ENCODE measurements around the gene PEX5L. TPM values are rescaled to one million over a fixed set of nuclear protein-coding genes. Genes with fewer than 3 reads are reported as not detected.
A peak's percentile ranks its signal among the peaks of the same experiment; 100 is the strongest.

Gene PEX5L
- polyA plus RNA-seq, 1 of the 3 experiments (the other 2 are of a cell fraction), result not detected

DNA sequence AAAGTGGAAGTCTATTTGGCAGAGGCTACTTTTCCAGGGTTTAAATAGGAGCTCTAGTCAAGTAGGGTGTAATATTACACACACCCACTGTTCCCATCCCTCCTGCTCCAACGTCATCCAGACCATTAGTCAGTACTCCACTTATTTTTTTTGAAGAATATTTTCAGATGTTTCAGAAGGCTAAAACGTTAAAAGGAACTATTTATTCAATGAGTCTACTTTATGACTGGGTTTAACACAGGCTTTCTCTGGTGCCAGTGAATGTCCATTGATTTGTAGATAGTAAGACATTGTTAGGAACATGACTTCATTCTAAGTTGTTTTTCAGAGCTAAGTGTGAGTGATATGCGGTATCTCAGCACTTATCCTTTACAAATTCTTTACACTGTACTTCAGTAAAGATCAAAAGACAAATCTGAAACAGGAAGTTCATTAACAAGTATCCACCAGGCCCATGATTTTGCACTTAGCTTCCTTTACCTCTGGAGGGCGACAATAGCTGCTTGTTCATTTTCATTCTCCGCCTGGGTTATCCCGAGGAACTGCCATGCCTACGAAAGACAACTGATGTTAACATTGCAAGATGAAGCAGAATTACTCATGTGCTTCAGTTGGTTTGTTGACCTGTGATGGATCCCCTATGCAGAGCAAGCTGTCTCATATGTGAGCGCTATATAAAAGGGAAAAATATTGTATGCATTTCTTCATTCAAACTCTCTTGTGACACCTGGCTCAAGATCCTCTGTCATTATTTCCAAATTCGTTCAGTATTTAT lies 225.2 kb downstream of the PEX5L start:
- Histone ChIP-seq H3K4me2 (0 out of 2 replicates have a peak overlapping the region, but pooled peaks have one; percentile 14), H2AFZ (ENCODE audit: low read depth) (peak overlapping the region; percentile 82), H3K9me2 (no peaks in the 10 kb centered on the region), H3K4me3 (ENCODE audit: low read depth in 2 of 2, low read length in 1 of 2) (peak overlapping the region in 1 of 2 experiments; percentile 27; a peak in 1 of 4 replicates), H3K27ac (ENCODE audit: low read depth in 2 of 2, low read length in 1 of 2) (peak overlapping the region in 1 of 2 experiments; percentile 86; a peak in 2 of 4 replicates), H4K20me1 (ENCODE audit: insufficient read depth) (no peaks in the 10 kb centered on the region), H3K9ac (peak overlapping the region; percentile 35; the same call in 1 of the 2 replicates), H3K4me1 (ENCODE audit: control insufficient read depth in 1 of 2, insufficient read depth in 2 of 2, low read depth in 1 of 2, low read length in 1 of 2) (no peaks in the 10 kb centered on the region), H3K79me2 (ENCODE audit: insufficient read depth) (no peaks in the 10 kb centered on the region), H3K27me3 (ENCODE audit: insufficient read depth) (no peaks in the 10 kb centered on the region), H3K36me3 (replicated peaks in 1 of 2; ENCODE audit: control insufficient read depth in 1 of 2, insufficient read depth in 2 of 2, low read length in 1 of 2) (no peaks in the 10 kb centered on the region), H3F3A (replicated peaks; ENCODE audit: insufficient read depth) (peaks cover 14% of the 10 kb centered on the region), H3K9me3 (no peaks in the 10 kb centered on the region)
- DNase-seq, result peak; percentile 73
- WGBS (ENCODE audit: low lambda C conversion rate), result 29% methylated on average over 9 of the region's 9 CpGs
- CTCF ChIA-PET, result interaction anchor here (0.6 to 3.3 kb wide), 24 partner anchors 10 to 791 kb away, joined by 3 to 31 read pairs (median 4); partner anchors contain the start of genes PEX5L and TTC14
- POLR2A ChIA-PET, result no interaction called here
- TF ChIP-seq JUND (IDR thresholded peaks at IDR 0.05), result no peak
- no peak for TF ChIP-seq SIN3A (IDR thresholded peaks at IDR 0.05; ENCODE audit: borderline replicate concordance, low read depth, low read length)
- no peak for TF ChIP-seq TCF12 (IDR thresholded peaks at IDR 0.05)
- no peak for TF ChIP-seq YY1 (IDR thresholded peaks at IDR 0.05; ENCODE audit: low read depth)
- no peak for TF ChIP-seq POLR2AphosphoS5 (IDR thresholded peaks at IDR 0.05; ENCODE audit: low read depth, low read length)
- TF ChIP-seq, protein P1, sequence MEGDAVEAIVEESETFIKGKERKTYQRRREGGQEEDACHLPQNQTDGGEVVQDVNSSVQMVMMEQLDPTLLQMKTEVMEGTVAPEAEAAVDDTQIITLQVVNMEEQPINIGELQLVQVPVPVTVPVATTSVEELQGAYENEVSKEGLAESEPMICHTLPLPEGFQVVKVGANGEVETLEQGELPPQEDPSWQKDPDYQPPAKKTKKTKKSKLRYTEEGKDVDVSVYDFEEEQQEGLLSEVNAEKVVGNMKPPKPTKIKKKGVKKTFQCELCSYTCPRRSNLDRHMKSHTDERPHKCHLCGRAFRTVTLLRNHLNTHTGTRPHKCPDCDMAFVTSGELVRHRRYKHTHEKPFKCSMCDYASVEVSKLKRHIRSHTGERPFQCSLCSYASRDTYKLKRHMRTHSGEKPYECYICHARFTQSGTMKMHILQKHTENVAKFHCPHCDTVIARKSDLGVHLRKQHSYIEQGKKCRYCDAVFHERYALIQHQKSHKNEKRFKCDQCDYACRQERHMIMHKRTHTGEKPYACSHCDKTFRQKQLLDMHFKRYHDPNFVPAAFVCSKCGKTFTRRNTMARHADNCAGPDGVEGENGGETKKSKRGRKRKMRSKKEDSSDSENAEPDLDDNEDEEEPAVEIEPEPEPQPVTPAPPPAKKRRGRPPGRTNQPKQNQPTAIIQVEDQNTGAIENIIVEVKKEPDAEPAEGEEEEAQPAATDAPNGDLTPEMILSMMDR (IDR thresholded peaks at IDR 0.05), result peak; percentile 73
- TF ChIP-seq RCOR1 (IDR thresholded peaks at IDR 0.05; ENCODE audit: low read length), result no peak
- TF ChIP-seq SMC3 (IDR thresholded peaks at IDR 0.05; ENCODE audit: low read depth, low read length), result peak; percentile 82
- TF ChIP-seq, protein P2, sequence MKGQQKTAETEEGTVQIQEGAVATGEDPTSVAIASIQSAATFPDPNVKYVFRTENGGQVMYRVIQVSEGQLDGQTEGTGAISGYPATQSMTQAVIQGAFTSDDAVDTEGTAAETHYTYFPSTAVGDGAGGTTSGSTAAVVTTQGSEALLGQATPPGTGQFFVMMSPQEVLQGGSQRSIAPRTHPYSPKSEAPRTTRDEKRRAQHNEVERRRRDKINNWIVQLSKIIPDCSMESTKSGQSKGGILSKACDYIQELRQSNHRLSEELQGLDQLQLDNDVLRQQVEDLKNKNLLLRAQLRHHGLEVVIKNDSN (IDR thresholded peaks at IDR 0.05; ENCODE audit: borderline replicate concordance, low read depth), result no peak
- no peak for TF ChIP-seq USF2 (IDR thresholded peaks at IDR 0.05; ENCODE audit: borderline replicate concordance, low read depth, low read length)
- TF ChIP-seq EP300 (IDR thresholded peaks at IDR 0.05; ENCODE audit: borderline replicate concordance in 1 of 2, low read depth in 1 of 2, low read length in 1 of 2), result 0 out of 4 replicates have a peak, but pooled peaks of 1 of the 2 experiments have one; percentile 6
- TF ChIP-seq NRF1 (IDR thresholded peaks at IDR 0.05; ENCODE audit: low read depth, low read length), result no peak
- no peak for TF ChIP-seq GATA2 (CRISPR knock-in tag; IDR thresholded peaks at IDR 0.05)
- TF ChIP-seq, protein P3, sequence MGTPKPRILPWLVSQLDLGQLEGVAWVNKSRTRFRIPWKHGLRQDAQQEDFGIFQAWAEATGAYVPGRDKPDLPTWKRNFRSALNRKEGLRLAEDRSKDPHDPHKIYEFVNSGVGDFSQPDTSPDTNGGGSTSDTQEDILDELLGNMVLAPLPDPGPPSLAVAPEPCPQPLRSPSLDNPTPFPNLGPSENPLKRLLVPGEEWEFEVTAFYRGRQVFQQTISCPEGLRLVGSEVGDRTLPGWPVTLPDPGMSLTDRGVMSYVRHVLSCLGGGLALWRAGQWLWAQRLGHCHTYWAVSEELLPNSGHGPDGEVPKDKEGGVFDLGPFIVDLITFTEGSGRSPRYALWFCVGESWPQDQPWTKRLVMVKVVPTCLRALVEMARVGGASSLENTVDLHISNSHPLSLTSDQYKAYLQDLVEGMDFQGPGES (IDR thresholded peaks at IDR 0.05; ENCODE audit: low read depth, low read length), result no peak
- no peak for TF ChIP-seq TAF1 (IDR thresholded peaks at IDR 0.05; ENCODE audit: borderline replicate concordance, low read depth, low read length)
- no peak for TF ChIP-seq MAX (IDR thresholded peaks at IDR 0.05; ENCODE audit: low read depth)
- TF ChIP-seq GABPA (IDR thresholded peaks at IDR 0.05; ENCODE audit: low read depth), result no peak
- peak; percentile 20 for TF ChIP-seq CHD2 (IDR thresholded peaks at IDR 0.05; ENCODE audit: low read length, partially characterized antibody)
- no peak for TF ChIP-seq EZH2phosphoT487 (IDR thresholded peaks at IDR 0.05; ENCODE audit: borderline replicate concordance, low read depth)
- TF ChIP-seq FOXM1 (IDR thresholded peaks at IDR 0.05; ENCODE audit: low read depth), result no peak
- no peak for TF ChIP-seq TEAD4 (IDR thresholded peaks at IDR 0.05; ENCODE audit: borderline replicate concordance, insufficient read depth)
- TF ChIP-seq FOXJ3 (CRISPR knock-in tag; IDR thresholded peaks at IDR 0.05), result no peak
- no peak for TF ChIP-seq PBX3 (IDR thresholded peaks at IDR 0.05)
- no peak for TF ChIP-seq FOSL2 (IDR thresholded peaks at IDR 0.05; ENCODE audit: borderline replicate concordance, low read depth)
- TF ChIP-seq MEF2A (IDR thresholded peaks at IDR 0.05; ENCODE audit: borderline replicate concordance, low read depth), result no peak
- TF ChIP-seq RXRA (IDR thresholded peaks at IDR 0.05; ENCODE audit: borderline replicate concordance, low read depth), result no peak

Data from SK-N-SH (cell line).